NCI-H2227 (cell line): ENCODE measurements around the gene NEK6.

Source experiments
- DNase-seq: peaks from one replicate; lab custom pipeline; 2025; ENCODE audit not compliant: unreplicated experiment; lab: John Stamatoyannopoulos, UW

NEK6 gene

GRCh38 chr9:124257844-124258606 is at the start of gene NEK6:
Gene NEK6 (plus strand): TSS chr9:124257949. CDS start chr9:124301965, 44,016 bp downstream.
- peak; percentile 23 for DNase-seq

GRCh38 chr9:124208571-124208970 is 49.2 kb upstream of the NEK6 start:
- DNase-seq: no peak

- no peak for DNase-seq
Observed at GRCh38 chr9:124209279-124209678, 48.5 kb upstream of the NEK6 start.

GRCh38 chr9:124209774-124210173 is 48.0 kb upstream of the NEK6 start:
- DNase-seq: no peak

- no peak for DNase-seq
Observed at GRCh38 chr9:124210697-124211096, 47.1 kb upstream of the NEK6 start.

GRCh38 chr9:124212381-124213050 is 45.2 kb upstream of the NEK6 start:
- no peak for DNase-seq

- DNase-seq: no peak
Observed at GRCh38 chr9:124213396-124213795, 44.4 kb upstream of the NEK6 start.

- no peak for DNase-seq
Observed at GRCh38 chr9:124214116-124214515, 43.6 kb upstream of the NEK6 start.

- DNase-seq: no peak
Observed at GRCh38 chr9:124214596-124215367, 43.0 kb upstream of the NEK6 start.

GRCh38 chr9:124215368-124215910 is 42.3 kb upstream of the NEK6 start:
- DNase-seq: no peak

GRCh38 chr9:124215956-124216355 is 41.8 kb upstream of the NEK6 start:
- no peak for DNase-seq

GRCh38 chr9:124216474-124217176 is 41.1 kb upstream of the NEK6 start:
- no peak for DNase-seq

GRCh38 chr9:124217836-124218437 is 39.8 kb upstream of the NEK6 start:
- no peak for DNase-seq

GRCh38 chr9:124218438-124218982 is 39.2 kb upstream of the NEK6 start:
- DNase-seq: no peak

- DNase-seq: no peak
Observed at GRCh38 chr9:124218987-124219461, 38.7 kb upstream of the NEK6 start.

- no peak for DNase-seq
Observed at GRCh38 chr9:124220946-124221451, 36.8 kb upstream of the NEK6 start.

GRCh38 chr9:124221676-124222075 is 36.1 kb upstream of the NEK6 start:
- DNase-seq: no peak

GRCh38 chr9:124222109-124222508 is 35.6 kb upstream of the NEK6 start:
- no peak for DNase-seq

GRCh38 chr9:124222918-124223720 is 34.6 kb upstream of the NEK6 start:
- no peak for DNase-seq
